Colonic mucosa (tissue), 4 donors: Measurements from ENCODE around the gene LIN28B. TPM values are rescaled to one million over a fixed set of nuclear protein-coding genes. Genes with fewer than 3 reads are reported as not detected.

ENCODE experiments used
- DNase-seq: peaks from one replicate; pipeline ENCODE4 v3.0.0-alpha.2; 2020
- H3K27ac ChIP-seq: fragments of 200-600 bp; one replicate; pipeline ENCODE4 v1.8.0; 2021
- H3K27me3 ChIP-seq: fragments of 200-600 bp; one replicate; pipeline ENCODE4 v1.8.0; 2021
- H3K36me3 ChIP-seq: fragments of 200-600 bp; one replicate; pipeline ENCODE4 v1.8.0; 2021
- H3K4me1 ChIP-seq: fragments of 200-600 bp; one replicate; pipeline ENCODE4 v1.8.0; 2021; ENCODE audit warnings: mild to moderate bottlenecking
- H3K4me3 ChIP-seq: fragments of 200-600 bp; one replicate; pipeline ENCODE4 v1.8.0; 2021
- H3K9ac ChIP-seq, 2 donors: one replicate each; pipeline ENCODE4 v1.7.0; 2013; ENCODE audit warnings: control low read depth in 2 of 2, low read depth in 2 of 2, low read length in 2 of 2
- H3K9me3 ChIP-seq: fragments of 200-600 bp; one replicate; pipeline ENCODE4 v1.8.0; 2021
- CTCF ChIP-seq: fragments of 200-600 bp; IDR thresholded peaks from one replicate; pipeline ENCODE4 v1.8.0; 2022; ENCODE audit warnings: antibody characterized with exemption, mild to moderate bottlenecking
- intact Hi-C: fragments of 100-400 bp; cut with DNase I; formaldehyde crosslinking; loops from one replicate; pipeline ENCODE4 v1.14.1; 2022
- total RNA-seq, 2 donors: library from RNA; stranded (reverse); fragmentation: NEBNext Ultra II Directional in 1 of 2; extraction: Animal tissue kit (Norgen Biotek cat#: 25700) in 1 of 2; gene quantifications; one replicate each; pipeline ENCODE4 v1.2.1, GENCODE V29; 2021
- donor health status: healthy.
- donor health status: DM: no; HTN: no; CAD: no.
- donor health status: DM: no; HTN: no; CAD: no.

The LIN28B gene
- total RNA-seq, 2 donors from 2014 or later = 0.12 TPM; not detected in 1

GRCh38 chr6:104929353-104929752 is 27.6 kb upstream of the LIN28B start:
- TF ChIP-seq CTCF = no peak
- DNase-seq = no peak
- no peak overlapping the region for H3K4me3 ChIP-seq
- H3K4me1 ChIP-seq = no peaks in the 10 kb centered on the region
- no peaks in the 10 kb centered on the region for H3K36me3 ChIP-seq
- no peaks in the 10 kb centered on the region for H3K9me3 ChIP-seq
- intact Hi-C loops = no loop called here
- no peaks in the 10 kb centered on the region for H3K27me3 ChIP-seq
- H3K27ac ChIP-seq = no peak overlapping the region
- H3K9ac ChIP-seq = no peak overlapping the region

- no peak for TF ChIP-seq CTCF
- intact Hi-C loops = no loop called here
- Histone ChIP-seq H3K27ac (no peak overlapping the region), H3K27me3 (no peaks in the 10 kb centered on the region), H3K4me1 (no peaks in the 10 kb centered on the region), H3K9ac (no peak overlapping the region), H3K9me3 (no peaks in the 10 kb centered on the region), H3K36me3 (no peaks in the 10 kb centered on the region), H3K4me3 (no peak overlapping the region)
- DNase-seq = no peak
These were observed 26.0 kb upstream of the LIN28B start for GRCh38 chr6:104930939-104931338.

GRCh38 chr6:104936766-104937535 is 20.0 kb upstream of the LIN28B start:
- H3K27me3 ChIP-seq = peaks cover 6% of the 10 kb centered on the region
- no peak for TF ChIP-seq CTCF
- H3K9me3 ChIP-seq = no peaks in the 10 kb centered on the region
- no peaks in the 10 kb centered on the region for H3K36me3 ChIP-seq
- H3K9ac ChIP-seq = no peak overlapping the region
- no peak overlapping the region for H3K27ac ChIP-seq
- no peak for DNase-seq
- H3K4me1 ChIP-seq = no peaks in the 10 kb centered on the region
- H3K4me3 ChIP-seq = no peak overlapping the region
- intact Hi-C loops = no loop called here

GRCh38 chr6:104940238-104940892 is 16.5 kb upstream of the LIN28B start:
- no peak for DNase-seq
- H3K27ac ChIP-seq = no peak overlapping the region
- H3K9ac ChIP-seq = no peak overlapping the region
- H3K27me3 ChIP-seq = peaks cover 12% of the 10 kb centered on the region
- H3K4me1 ChIP-seq = no peaks in the 10 kb centered on the region
- TF ChIP-seq CTCF = no peak
- no peaks in the 10 kb centered on the region for H3K36me3 ChIP-seq
- no peak overlapping the region for H3K4me3 ChIP-seq
- H3K9me3 ChIP-seq = no peaks in the 10 kb centered on the region
- intact Hi-C loops = no loop called here

- Histone ChIP-seq H3K9ac (no peak overlapping the region), H3K9me3 (no peaks in the 10 kb centered on the region)
These were observed 15.8 kb upstream of the LIN28B start for GRCh38 chr6:104940893-104941728.

More at GRCh38 chr6:104940893-104941728, 15.8 kb upstream of the LIN28B start:
- peak; percentile 29 for DNase-seq
- H3K27me3 ChIP-seq = peaks cover 12% of the 10 kb centered on the region
- intact Hi-C loops = no loop called here
- H3K27ac ChIP-seq = no peak overlapping the region
- H3K4me1 ChIP-seq = no peaks in the 10 kb centered on the region
- H3K36me3 ChIP-seq = no peaks in the 10 kb centered on the region
- peak overlapping the region; percentile 3 for H3K4me3 ChIP-seq
- no peak for TF ChIP-seq CTCF
